WTC11 (cell line): ENCODE data around the gene FAM107B. TPM values are rescaled to one million over a fixed set of nuclear protein-coding genes. Genes with fewer than 3 reads are reported as not detected.

Source experiments
- ATAC-seq: fragments of 200-7000 bp; cut with Tn5 transposase; 2 replicates; pipeline ENCODE4 v1.10.0; 2021; ENCODE audit warnings: mild to moderate bottlenecking, moderate library complexity
- CTCF ChIA-PET: fragments of 300-600 bp; sonication (Branson Sonifier 250); formaldehyde crosslinking; loops from one replicate; lab custom pipeline; 2021; ENCODE audit warnings: antibody characterized with exemption; lab: Charles Lee
- POLR2A ChIA-PET: fragments of 350-600 bp; sonication (Branson Sonifier 250); formaldehyde crosslinking; loops from one replicate; lab custom pipeline; 2021; ENCODE audit warnings: antibody characterized with exemption; lab: Charles Lee
- DNase-seq: peaks from one replicate; pipeline ENCODE4 v3.0.0; 2021; ENCODE audit warnings: low spot score
- H3K27ac Mint-ChIP-seq: 2 replicates; pipeline ENCODE4 v1.8.0; 2021; ENCODE audit warnings: mixed read lengths
- H3K27me3 Mint-ChIP-seq: 2 replicates; pipeline ENCODE4 v1.8.0; 2021; ENCODE audit warnings: low read depth, mild to moderate bottlenecking, moderate library complexity, mixed read lengths
- H3K36me3 Mint-ChIP-seq: 2 replicates; pipeline ENCODE4 v1.8.0; 2021; ENCODE audit warnings: mixed read lengths
- H3K4me1 Mint-ChIP-seq: 2 replicates; pipeline ENCODE4 v1.8.0; 2022; ENCODE audit warnings: mixed read lengths
- H3K4me3 Mint-ChIP-seq: 2 replicates; pipeline ENCODE4 v1.8.0; 2021; ENCODE audit warnings: mild to moderate bottlenecking, moderate library complexity, mixed read lengths
- H3K9me3 Mint-ChIP-seq: 2 replicates; pipeline ENCODE4 v1.8.0; 2021; ENCODE audit warnings: mixed read lengths
- CBFB ChIP-seq: sonication (generic); formaldehyde crosslinking; IDR thresholded peaks from 2 replicates; pipeline ENCODE4 v1.8.1; 2022; ENCODE audit warnings: mild to moderate bottlenecking, low read depth, missing genetic modification reagents
- FOXJ3 ChIP-seq: sonication (generic); formaldehyde crosslinking; IDR thresholded peaks from 2 replicates; pipeline ENCODE4 v1.9.0; 2021; ENCODE audit warnings: missing genetic modification reagents, mild to moderate bottlenecking, borderline replicate concordance
- FOXP4 ChIP-seq: sonication (generic); formaldehyde crosslinking; IDR thresholded peaks from 2 replicates; pipeline ENCODE4 v1.8.0; 2022; ENCODE audit warnings: mild to moderate bottlenecking, missing genetic modification reagents
- KAT7 ChIP-seq: sonication (generic); formaldehyde crosslinking; IDR thresholded peaks from 2 replicates; pipeline ENCODE4 v1.8.1; 2023; ENCODE audit warnings: missing genetic modification reagents, mild to moderate bottlenecking, borderline replicate concordance
- MYBL2 ChIP-seq: sonication (generic); formaldehyde crosslinking; IDR thresholded peaks from 2 replicates; pipeline ENCODE4 v1.8.1; 2023; ENCODE audit warnings: mild to moderate bottlenecking, moderate library complexity, missing genetic modification reagents
- NR1H2 ChIP-seq: sonication (generic); formaldehyde crosslinking; IDR thresholded peaks from 2 replicates; pipeline ENCODE4 v1.9.0; 2021; ENCODE audit warnings: mild to moderate bottlenecking, moderate library complexity, missing genetic modification reagents
- SP1 ChIP-seq: sonication (generic); formaldehyde crosslinking; conservative IDR thresholded peaks from 2 replicates; pipeline ENCODE4 v1.8.1; 2022; ENCODE audit warnings: missing genetic modification reagents
- STAT6 ChIP-seq: sonication (generic); formaldehyde crosslinking; conservative IDR thresholded peaks from 2 replicates; pipeline ENCODE4 v1.8.1; 2023; ENCODE audit warnings: mild to moderate bottlenecking, low read depth, missing genetic modification reagents, moderate library complexity
- USF2 ChIP-seq: sonication (generic); formaldehyde crosslinking; IDR thresholded peaks from 2 replicates; pipeline ENCODE4 v1.8.1; 2023; ENCODE audit warnings: mild to moderate bottlenecking, missing genetic modification reagents, moderate library complexity
- ZNF281 ChIP-seq: sonication (generic); formaldehyde crosslinking; IDR thresholded peaks from 2 replicates; pipeline ENCODE4 v1.8.0; 2023; ENCODE audit warnings: mild to moderate bottlenecking, missing genetic modification reagents
- ZNF416 ChIP-seq: fragments of 250-450 bp; sonication (Bioruptor Pico); IDR thresholded peaks from 2 replicates; pipeline ENCODE4 v1.9.0; 2021; ENCODE audit warnings: mild to moderate bottlenecking, inconsistent platforms
- ZNF425 ChIP-seq: fragments of 250-450 bp; sonication (Bioruptor Pico); conservative IDR thresholded peaks from 2 replicates; pipeline ENCODE4 v1.9.0; 2021; ENCODE audit warnings: mild to moderate bottlenecking
- ZSCAN18 ChIP-seq: fragments of 250-450 bp; sonication (Bioruptor Pico); IDR thresholded peaks from 2 replicates; pipeline ENCODE4 v2.1.2; 2022; ENCODE audit warnings: mild to moderate bottlenecking, moderate library complexity
- total RNA-seq: library from RNA; stranded (reverse); gene quantifications from 3 replicates; pipeline ENCODE4 v1.2.3, GENCODE V29; 2021

FAM107B gene
- total RNA-seq, 1 experiment from 2014 or later, result 22.4 TPM

GRCh38 chr10:14564268-14564744 lies 210.4 kb downstream of the FAM107B start:
- peaks cover 32% of the 10 kb centered on the region for H3K4me1 Mint-ChIP-seq
- ChIA-PET CTCF (no interaction called here), POLR2A (no interaction called here)
- peaks cover 24% of the 10 kb centered on the region for H3K36me3 Mint-ChIP-seq
- H3K27me3 Mint-ChIP-seq, result 0 out of 2 replicates have a peak, but pooled peaks cover 2% of the 10 kb centered on the region
- no peak for DNase-seq
- peaks cover 15% of the 10 kb centered on the region for H3K9me3 Mint-ChIP-seq
- TF ChIP-seq FOXJ3 (CRISPR knock-in tag), result no peak
- no peak for ATAC-seq
- no peak overlapping the region for H3K27ac Mint-ChIP-seq
- no peak overlapping the region for H3K4me3 Mint-ChIP-seq

- H3K9me3 Mint-ChIP-seq, result peaks cover 15% of the 10 kb centered on the region
- TF ChIP-seq NR1H2 (CRISPR knock-in tag), result no peak
- TF ChIP-seq FOXP4, result no peak
- no peak for TF ChIP-seq CBFB
- no peak for TF ChIP-seq SP1
- TF ChIP-seq, all 79 proteins: peak for 0
- Mint-ChIP-seq H3K4me3 (no peak overlapping the region), H3K4me1 (peaks cover 36% of the 10 kb centered on the region), H3K36me3 (peaks cover 24% of the 10 kb centered on the region), H3K27me3 (0 out of 2 replicates have a peak, but pooled peaks cover 2% of the 10 kb centered on the region), H3K27ac (no peak overlapping the region; the same call in 1 of the 2 replicates)
- POLR2A ChIA-PET, result no interaction called here
- CTCF ChIA-PET, result no interaction called here
- DNase-seq (no peak), ATAC-seq (no peak)
Measured at GRCh38 chr10:14563359-14563940, 211.2 kb downstream of the FAM107B start.

GRCh38 chr10:14563076-14563336 lies 211.7 kb downstream of the FAM107B start:
- CTCF ChIA-PET, result interaction anchor here (0.9 kb wide), 1 partner anchor 15 kb away, joined by 3 read pairs; no protein-coding TSS in a partner anchor
- H3K27ac Mint-ChIP-seq, result peak overlapping the region; percentile 63; the same call in 1 of the 2 replicates
- POLR2A ChIA-PET, result no interaction called here
- DNase-seq (no peak), ATAC-seq (no peak)
- no peak overlapping the region for H3K4me3 Mint-ChIP-seq
- TF ChIP-seq MYBL2 (CRISPR knock-in tag) (no peak), STAT6 (CRISPR knock-in tag) (no peak), ZSCAN18 (CRISPR knock-in tag) (no peak), ZNF281 (no peak), KAT7 (CRISPR knock-in tag) (no peak), ZNF416 (CRISPR knock-in tag) (no peak), USF2 (CRISPR knock-in tag) (no peak), ZNF425 (CRISPR knock-in tag) (no peak)
- 0 out of 2 replicates have a peak, but pooled peaks cover 2% of the 10 kb centered on the region for H3K27me3 Mint-ChIP-seq
- H3K9me3 Mint-ChIP-seq, result peaks cover 15% of the 10 kb centered on the region
- peaks cover 36% of the 10 kb centered on the region for H3K4me1 Mint-ChIP-seq
- peaks cover 23% of the 10 kb centered on the region for H3K36me3 Mint-ChIP-seq
